Spleen (tissue), 11 donors: ENCODE results near the gene ALK. TPM values are rescaled to one million over a fixed set of nuclear protein-coding genes. Genes with fewer than 3 reads are reported as not detected.

ENCODE experiments used
- DNase-seq: peaks from one replicate; pipeline ENCODE4 v3.0.0-alpha.2; 2020
- H3K27ac ChIP-seq, 8 donors: fragments of 200-600 bp; sonication (generic) in 7 of 8; 1 replicate in 4 of 8; 2 replicates in 4 of 8; pipeline versions ENCODE4 v1.5.0 to v1.8.0; 2016 to 2021; ENCODE audit warnings: inconsistent platforms in 4 of 8, mild to moderate bottlenecking in 4 of 8, moderate library complexity in 1 of 8
- H3K27me3 ChIP-seq, 7 donors: fragments of 200-600 bp; sonication (generic) in 6 of 7; replicated peaks in 1 of 7; 1 replicate in 4 of 7; 2 replicates in 3 of 7; pipeline versions ENCODE4 v1.5.0 to v1.8.0; 2016 to 2021; ENCODE audit warnings: inconsistent platforms in 3 of 7, mild to moderate bottlenecking in 1 of 7
- H3K36me3 ChIP-seq, 6 donors: fragments of 200-600 bp; sonication (generic) in 5 of 6; 1 replicate in 4 of 6; 2 replicates in 2 of 6; pipeline versions ENCODE4 v1.5.0 to v1.8.0; 2016 to 2021; ENCODE audit warnings: inconsistent platforms in 2 of 6
- H3K4me1 ChIP-seq, 6 donors: fragments of 200-600 bp; sonication (generic) in 5 of 6; 1 replicate in 3 of 6; 2 replicates in 3 of 6; pipeline versions ENCODE4 v1.5.0 to v1.8.0; 2016 to 2021; ENCODE audit warnings: inconsistent platforms in 3 of 6
- H3K4me3 ChIP-seq, 8 donors: fragments of 200-600 bp; sonication (generic) in 7 of 8; 1 replicate in 4 of 8; 2 replicates in 4 of 8; pipeline versions ENCODE4 v1.5.0 to v1.8.0; 2016 to 2021; ENCODE audit warnings: inconsistent platforms in 4 of 8, mild to moderate bottlenecking in 4 of 8, moderate library complexity in 2 of 8
- H3K9me3 ChIP-seq, 8 donors: fragments of 200-600 bp; sonication (generic) in 7 of 8; 1 replicate in 4 of 8; 2 replicates in 4 of 8; pipeline versions ENCODE4 v1.5.0 to v1.8.0; 2016 to 2021; ENCODE audit warnings: inconsistent platforms in 4 of 8
- POLR2A ChIP-seq, 3 donors: fragments of 450-650 bp; IDR thresholded peaks; one replicate each; pipeline ENCODE4 v1.5.1; 2017; ENCODE audit warnings: antibody characterized with exemption in 3 of 3, mild to moderate bottlenecking in 1 of 3
- POLR2AphosphoS5 ChIP-seq, 3 donors: sonication (generic); formaldehyde crosslinking; IDR thresholded peaks; one replicate each; pipeline ENCODE4 v1.5.1; 2017; ENCODE audit warnings: antibody characterized with exemption in 3 of 3
- whole genome bisulfite sequencing, 5 donors: extraction: QIAGEN DNeasy Blood & Tissue Kit in 3 of 5; methylation state at CpG; one replicate each; pipeline versions ENCODE4 v1.1.5 to v1.1.7; 2013 to 2018; 5-methylcytosine and 5-hydroxymethylcytosine counted together
- intact Hi-C: fragments of 100-400 bp; cut with DNase I; formaldehyde crosslinking; loops from one replicate; pipeline ENCODE4 v1.15.0; 2023; ENCODE audit warnings: low total_unique reads
- polyA plus RNA-seq, 3 donors: library from polyadenylated mRNA; stranded (reverse); fragments of 200-250 nt; gene quantifications; one replicate each; pipeline ENCODE4 v1.2.1, GENCODE V29; 2013
- total RNA-seq, 7 donors: library from RNA; depleted of rRNA in 3 of 7; stranded (reverse); fragments of >200 nt in 3 of 7; fragmentation: NEBNext Ultra II Directional in 4 of 7; extraction: Animal tissue kit (Norgen Biotek cat#: 25700) in 4 of 7; gene quantifications; one replicate each; pipeline versions ENCODE4 v1.1.0 to v1.2.1, GENCODE V29; 2016 to 2021
- TF ChIP-seq, protein P1 (sequence below), 11 experiments: fragments of 200-600 bp in 7 of 11; fragments of 450-650 bp in 4 of 11; sonication (generic) in 4 of 11; IDR thresholded peaks in 8 of 11; conservative IDR thresholded peaks in 3 of 11; 1 replicate in 7 of 11; 2 replicates in 4 of 11; pipeline versions ENCODE4 v1.4.0 to v1.8.0; 2016 to 2021; ENCODE audit warnings: antibody characterized with exemption in 11 of 11, inconsistent platforms in 4 of 11, mild to moderate bottlenecking in 1 of 11
- donor health status: healthy with polysubstance abuse.
- donor health status: DM: no; HTN: no; CAD: no; lungs with moderate emphysema.
- donor health status: DM: no; HTN: no; CAD: no.
- donor health status: Bipolar disorder and iron deficiency.
- donor health status: healthy.
- donor health status: DM: no; HTN: no; CAD: no.
- donor health status: DM: yes; HTN: yes; CAD: no.

ALK gene
- total and polyA plus RNA-seq, 10 donors, result 0.03 to 0.28 (median 0.06) TPM; not detected in 7

DNA sequence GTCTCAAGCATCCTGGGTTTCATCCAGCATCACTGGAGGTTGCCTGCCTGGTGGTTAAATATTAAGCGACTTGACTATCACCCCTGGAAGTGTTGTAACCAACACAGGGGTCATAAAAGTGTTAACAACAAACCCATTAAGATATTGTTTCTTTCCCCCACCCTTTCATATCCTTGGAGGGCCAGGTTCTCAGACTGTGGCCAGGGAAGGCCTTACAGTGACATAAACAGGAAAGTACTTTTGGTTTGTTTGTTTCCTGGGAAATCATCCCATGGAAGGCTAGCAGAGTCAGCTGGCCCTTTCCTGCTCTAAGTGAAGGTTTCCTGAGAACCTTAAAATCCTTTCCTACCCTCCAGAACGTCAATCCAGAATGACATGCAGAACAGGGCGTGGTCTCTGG lies 645.2 kb downstream of the ALK start:
- WGBS, 5 donors, result 43 to 74% (median 58%) methylated on average over 3 of the region's 3 CpGs
- Histone ChIP-seq H3K4me3 (no peak overlapping the region), H3K27me3 (peaks cover 0 to 32% (median 0%) of the 10 kb centered on the region in 7 donors), H3K27ac (no peak overlapping the region), H3K9me3 (no peaks in the 10 kb centered on the region), H3K36me3 (no peaks in the 10 kb centered on the region), H3K4me1 (no peaks in the 10 kb centered on the region)
- DNase-seq, result no peak
- TF ChIP-seq POLR2AphosphoS5 (IDR thresholded peaks at IDR 0.05), result no peak
- no peak for TF ChIP-seq POLR2A (IDR thresholded peaks at IDR 0.05)
- TF ChIP-seq, protein P1, sequence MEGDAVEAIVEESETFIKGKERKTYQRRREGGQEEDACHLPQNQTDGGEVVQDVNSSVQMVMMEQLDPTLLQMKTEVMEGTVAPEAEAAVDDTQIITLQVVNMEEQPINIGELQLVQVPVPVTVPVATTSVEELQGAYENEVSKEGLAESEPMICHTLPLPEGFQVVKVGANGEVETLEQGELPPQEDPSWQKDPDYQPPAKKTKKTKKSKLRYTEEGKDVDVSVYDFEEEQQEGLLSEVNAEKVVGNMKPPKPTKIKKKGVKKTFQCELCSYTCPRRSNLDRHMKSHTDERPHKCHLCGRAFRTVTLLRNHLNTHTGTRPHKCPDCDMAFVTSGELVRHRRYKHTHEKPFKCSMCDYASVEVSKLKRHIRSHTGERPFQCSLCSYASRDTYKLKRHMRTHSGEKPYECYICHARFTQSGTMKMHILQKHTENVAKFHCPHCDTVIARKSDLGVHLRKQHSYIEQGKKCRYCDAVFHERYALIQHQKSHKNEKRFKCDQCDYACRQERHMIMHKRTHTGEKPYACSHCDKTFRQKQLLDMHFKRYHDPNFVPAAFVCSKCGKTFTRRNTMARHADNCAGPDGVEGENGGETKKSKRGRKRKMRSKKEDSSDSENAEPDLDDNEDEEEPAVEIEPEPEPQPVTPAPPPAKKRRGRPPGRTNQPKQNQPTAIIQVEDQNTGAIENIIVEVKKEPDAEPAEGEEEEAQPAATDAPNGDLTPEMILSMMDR (IDR thresholded peaks at IDR 0.05 in 8 of 11, conservative IDR thresholded peaks at IDR 0.05 in 3 of 11), result no peak
- intact Hi-C loops, result no loop called here

- H3K36me3 ChIP-seq, result no peaks in the 10 kb centered on the region
- H3K9me3 ChIP-seq, result no peaks in the 10 kb centered on the region
- DNase-seq, result no peak
- intact Hi-C loops, result no loop called here
- H3K4me1 ChIP-seq, result no peaks in the 10 kb centered on the region
- H3K4me3 ChIP-seq, result no peak overlapping the region
- WGBS, 5 donors, result 81 to 95% (median 85%) methylated on average over 4 of the region's 4 CpGs
- H3K27me3 ChIP-seq, result peaks cover 0 to 26% (median 0%) of the 10 kb centered on the region in 7 donors
- H3K27ac ChIP-seq, result no peak overlapping the region
- TF ChIP-seq POLR2AphosphoS5 (IDR thresholded peaks at IDR 0.05), result no peak
- TF ChIP-seq, protein P1 (IDR thresholded peaks at IDR 0.05 in 8 of 11, conservative IDR thresholded peaks at IDR 0.05 in 3 of 11), result no peak
- TF ChIP-seq POLR2A (IDR thresholded peaks at IDR 0.05), result no peak
Observed at GRCh38 chr2:29275186-29275585, 646.2 kb downstream of the ALK start.

GRCh38 chr2:29273685-29274611 lies 647.4 kb downstream of the ALK start:
- no peak overlapping the region for H3K27ac ChIP-seq
- TF ChIP-seq POLR2A (IDR thresholded peaks at IDR 0.05), result no peak
- no peak for TF ChIP-seq POLR2AphosphoS5 (IDR thresholded peaks at IDR 0.05)
- TF ChIP-seq, protein P1 (IDR thresholded peaks at IDR 0.05 in 8 of 11, conservative IDR thresholded peaks at IDR 0.05 in 3 of 11), result no peak
- H3K9me3 ChIP-seq, result no peaks in the 10 kb centered on the region
- H3K36me3 ChIP-seq, result no peaks in the 10 kb centered on the region
- 73 to 90% (median 80%) methylated on average over 6 of the region's 6 CpGs for WGBS, 5 donors
- no peaks in the 10 kb centered on the region for H3K4me1 ChIP-seq
- intact Hi-C loops, result no loop called here
- DNase-seq, result no peak
- H3K27me3 ChIP-seq, result peaks cover 0 to 21% (median 0%) of the 10 kb centered on the region in 7 donors
- H3K4me3 ChIP-seq, result no peak overlapping the region

DNA sequence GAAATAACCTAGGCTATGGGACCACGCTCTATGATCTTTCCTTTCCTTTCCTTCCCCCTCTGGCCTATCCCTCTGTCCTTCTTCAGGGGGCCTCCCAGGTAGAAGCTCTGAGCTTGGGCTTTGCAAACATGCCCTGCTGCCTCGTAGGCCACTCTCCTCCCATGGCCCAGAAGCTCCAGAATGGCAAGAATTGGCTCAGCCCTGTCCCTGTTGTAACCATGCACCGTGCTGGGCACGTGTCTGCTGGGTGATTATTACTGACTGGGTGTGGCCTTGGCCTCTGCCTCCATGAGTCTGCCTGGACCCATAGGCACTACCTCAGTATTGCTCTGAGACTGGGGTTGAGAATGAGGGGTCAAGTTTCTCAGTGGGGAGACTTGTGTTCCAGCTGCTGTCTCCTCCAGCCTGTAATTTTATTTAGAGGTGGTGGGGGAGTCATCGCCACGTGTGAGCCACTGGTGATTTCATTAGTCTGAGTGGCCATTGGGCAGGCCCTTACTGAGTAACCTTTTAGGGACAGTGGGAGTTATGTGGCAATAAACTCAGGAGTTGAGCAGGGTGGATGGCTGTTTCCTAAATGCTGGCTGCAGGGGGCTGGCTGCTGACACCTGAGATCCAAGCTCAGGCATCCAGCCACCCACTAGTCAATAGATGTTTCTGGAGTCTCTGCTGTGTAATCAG lies 648.2 kb downstream of the ALK start:
- Histone ChIP-seq H3K9me3 (no peaks in the 10 kb centered on the region), H3K36me3 (no peaks in the 10 kb centered on the region), H3K4me3 (no peak overlapping the region), H3K27me3 (peaks cover 0 to 16% (median 0%) of the 10 kb centered on the region in 7 donors), H3K27ac (no peak overlapping the region), H3K4me1 (no peaks in the 10 kb centered on the region)
- TF ChIP-seq, protein P1 (IDR thresholded peaks at IDR 0.05 in 8 of 11, conservative IDR thresholded peaks at IDR 0.05 in 3 of 11), result no peak
- TF ChIP-seq POLR2A (IDR thresholded peaks at IDR 0.05) (no peak), POLR2AphosphoS5 (IDR thresholded peaks at IDR 0.05) (no peak)
- 81 to 86% (median 84%) methylated on average over 6 of the region's 6 CpGs for WGBS, 5 donors
- intact Hi-C loops, result no loop called here
- no peak for DNase-seq
